Measurements from ENCODE around the gene ACTL10. TPM values are rescaled to one million over a fixed set of nuclear protein-coding genes. Genes with fewer than 3 reads are reported as not detected.

The ACTL10 gene
- total RNA-seq, 1 experiment from 2014 or later: 1.3 TPM

DNA sequence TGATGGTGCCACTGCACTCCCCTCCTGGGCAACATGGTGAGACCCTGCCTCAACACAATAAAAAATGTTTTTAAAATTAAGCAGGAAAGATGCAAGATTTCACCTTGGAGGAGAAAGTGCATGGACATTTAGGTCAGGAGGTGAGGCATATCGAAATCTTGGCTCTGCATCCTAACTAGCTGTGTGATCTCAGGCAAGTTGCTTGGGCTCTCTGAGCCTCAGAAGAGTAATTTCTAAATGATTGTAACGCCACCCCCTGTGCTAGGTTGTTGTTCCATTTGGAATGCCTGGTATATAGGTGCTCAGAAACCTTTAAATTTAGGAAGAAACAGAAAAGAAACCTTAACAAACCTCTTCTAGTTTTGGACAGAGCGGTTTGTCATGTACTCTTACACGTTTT, 40.6 kb upstream of the ACTL10 start (continued):
- TF ChIP-seq, protein P1, sequence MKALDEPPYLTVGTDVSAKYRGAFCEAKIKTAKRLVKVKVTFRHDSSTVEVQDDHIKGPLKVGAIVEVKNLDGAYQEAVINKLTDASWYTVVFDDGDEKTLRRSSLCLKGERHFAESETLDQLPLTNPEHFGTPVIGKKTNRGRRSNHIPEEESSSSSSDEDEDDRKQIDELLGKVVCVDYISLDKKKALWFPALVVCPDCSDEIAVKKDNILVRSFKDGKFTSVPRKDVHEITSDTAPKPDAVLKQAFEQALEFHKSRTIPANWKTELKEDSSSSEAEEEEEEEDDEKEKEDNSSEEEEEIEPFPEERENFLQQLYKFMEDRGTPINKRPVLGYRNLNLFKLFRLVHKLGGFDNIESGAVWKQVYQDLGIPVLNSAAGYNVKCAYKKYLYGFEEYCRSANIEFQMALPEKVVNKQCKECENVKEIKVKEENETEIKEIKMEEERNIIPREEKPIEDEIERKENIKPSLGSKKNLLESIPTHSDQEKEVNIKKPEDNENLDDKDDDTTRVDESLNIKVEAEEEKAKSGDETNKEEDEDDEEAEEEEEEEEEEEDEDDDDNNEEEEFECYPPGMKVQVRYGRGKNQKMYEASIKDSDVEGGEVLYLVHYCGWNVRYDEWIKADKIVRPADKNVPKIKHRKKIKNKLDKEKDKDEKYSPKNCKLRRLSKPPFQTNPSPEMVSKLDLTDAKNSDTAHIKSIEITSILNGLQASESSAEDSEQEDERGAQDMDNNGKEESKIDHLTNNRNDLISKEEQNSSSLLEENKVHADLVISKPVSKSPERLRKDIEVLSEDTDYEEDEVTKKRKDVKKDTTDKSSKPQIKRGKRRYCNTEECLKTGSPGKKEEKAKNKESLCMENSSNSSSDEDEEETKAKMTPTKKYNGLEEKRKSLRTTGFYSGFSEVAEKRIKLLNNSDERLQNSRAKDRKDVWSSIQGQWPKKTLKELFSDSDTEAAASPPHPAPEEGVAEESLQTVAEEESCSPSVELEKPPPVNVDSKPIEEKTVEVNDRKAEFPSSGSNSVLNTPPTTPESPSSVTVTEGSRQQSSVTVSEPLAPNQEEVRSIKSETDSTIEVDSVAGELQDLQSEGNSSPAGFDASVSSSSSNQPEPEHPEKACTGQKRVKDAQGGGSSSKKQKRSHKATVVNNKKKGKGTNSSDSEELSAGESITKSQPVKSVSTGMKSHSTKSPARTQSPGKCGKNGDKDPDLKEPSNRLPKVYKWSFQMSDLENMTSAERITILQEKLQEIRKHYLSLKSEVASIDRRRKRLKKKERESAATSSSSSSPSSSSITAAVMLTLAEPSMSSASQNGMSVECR (CRISPR knock-in tag; IDR thresholded peaks at IDR 0.05; ENCODE audit: borderline replicate concordance): no peak
- TF ChIP-seq, protein P2, sequence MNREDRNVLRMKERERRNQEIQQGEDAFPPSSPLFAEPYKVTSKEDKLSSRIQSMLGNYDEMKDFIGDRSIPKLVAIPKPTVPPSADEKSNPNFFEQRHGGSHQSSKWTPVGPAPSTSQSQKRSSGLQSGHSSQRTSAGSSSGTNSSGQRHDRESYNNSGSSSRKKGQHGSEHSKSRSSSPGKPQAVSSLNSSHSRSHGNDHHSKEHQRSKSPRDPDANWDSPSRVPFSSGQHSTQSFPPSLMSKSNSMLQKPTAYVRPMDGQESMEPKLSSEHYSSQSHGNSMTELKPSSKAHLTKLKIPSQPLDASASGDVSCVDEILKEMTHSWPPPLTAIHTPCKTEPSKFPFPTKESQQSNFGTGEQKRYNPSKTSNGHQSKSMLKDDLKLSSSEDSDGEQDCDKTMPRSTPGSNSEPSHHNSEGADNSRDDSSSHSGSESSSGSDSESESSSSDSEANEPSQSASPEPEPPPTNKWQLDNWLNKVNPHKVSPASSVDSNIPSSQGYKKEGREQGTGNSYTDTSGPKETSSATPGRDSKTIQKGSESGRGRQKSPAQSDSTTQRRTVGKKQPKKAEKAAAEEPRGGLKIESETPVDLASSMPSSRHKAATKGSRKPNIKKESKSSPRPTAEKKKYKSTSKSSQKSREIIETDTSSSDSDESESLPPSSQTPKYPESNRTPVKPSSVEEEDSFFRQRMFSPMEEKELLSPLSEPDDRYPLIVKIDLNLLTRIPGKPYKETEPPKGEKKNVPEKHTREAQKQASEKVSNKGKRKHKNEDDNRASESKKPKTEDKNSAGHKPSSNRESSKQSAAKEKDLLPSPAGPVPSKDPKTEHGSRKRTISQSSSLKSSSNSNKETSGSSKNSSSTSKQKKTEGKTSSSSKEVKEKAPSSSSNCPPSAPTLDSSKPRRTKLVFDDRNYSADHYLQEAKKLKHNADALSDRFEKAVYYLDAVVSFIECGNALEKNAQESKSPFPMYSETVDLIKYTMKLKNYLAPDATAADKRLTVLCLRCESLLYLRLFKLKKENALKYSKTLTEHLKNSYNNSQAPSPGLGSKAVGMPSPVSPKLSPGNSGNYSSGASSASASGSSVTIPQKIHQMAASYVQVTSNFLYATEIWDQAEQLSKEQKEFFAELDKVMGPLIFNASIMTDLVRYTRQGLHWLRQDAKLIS (CRISPR knock-in tag; IDR thresholded peaks at IDR 0.05; ENCODE audit: borderline replicate concordance): no peak
- TF ChIP-seq GTF2I (CRISPR knock-in tag; conservative IDR thresholded peaks at IDR 0.05) (no peak), ZBTB21 (CRISPR knock-in tag; IDR thresholded peaks at IDR 0.05; ENCODE audit: borderline replicate concordance) (no peak)

DNA sequence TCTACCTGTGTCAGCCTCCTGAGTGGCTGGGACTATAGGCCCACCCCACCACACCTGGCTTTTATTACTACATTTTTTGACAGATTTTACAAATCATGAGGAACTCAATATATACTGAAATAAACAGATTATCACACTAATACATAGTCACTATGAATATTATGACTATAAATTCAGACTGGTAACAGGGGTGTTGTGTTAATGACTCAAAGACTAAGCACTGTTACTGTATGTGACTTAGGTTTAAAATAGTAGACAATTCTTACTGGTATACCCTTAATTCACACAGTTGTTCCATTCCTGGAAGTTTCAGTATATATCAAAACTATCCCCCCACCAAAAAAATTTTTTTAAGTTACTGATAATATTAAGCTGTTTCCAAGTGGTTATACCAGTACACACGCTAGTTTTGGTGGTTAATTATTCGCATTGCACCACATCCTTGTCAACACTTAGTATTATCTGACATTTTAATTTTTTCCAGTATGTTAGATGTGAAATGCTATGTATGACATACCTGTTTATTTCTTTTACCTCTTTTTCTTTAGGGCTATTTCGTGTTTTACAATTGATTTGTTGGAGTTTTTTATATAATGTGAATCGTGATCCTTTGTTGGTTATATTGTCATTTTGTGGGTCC, 39.0 kb upstream of the ACTL10 start:
- Mint-ChIP-seq H3K9me3 (no peaks in the 10 kb centered on the region), H3K4me3 (no peak overlapping the region), H3K27me3 (ENCODE audit: low read depth) (no peaks in the 10 kb centered on the region), H3K27ac (no peak overlapping the region), H3K36me3 (peaks cover 45% of the 10 kb centered on the region), H3K4me1 (no peaks in the 10 kb centered on the region)
- ATAC-seq (no peak), DNase-seq (ENCODE audit: low spot score) (no peak)
- POLR2A ChIA-PET: no interaction called here
- CTCF ChIA-PET: interaction anchor here (1.0 kb wide), 1 partner anchor 170 kb away, joined by 4 read pairs; no protein-coding TSS in a partner anchor
- no peak for TF ChIP-seq OVOL2 (CRISPR knock-in tag; IDR thresholded peaks at IDR 0.05; ENCODE audit: borderline replicate concordance)
- TF ChIP-seq, protein P3, sequence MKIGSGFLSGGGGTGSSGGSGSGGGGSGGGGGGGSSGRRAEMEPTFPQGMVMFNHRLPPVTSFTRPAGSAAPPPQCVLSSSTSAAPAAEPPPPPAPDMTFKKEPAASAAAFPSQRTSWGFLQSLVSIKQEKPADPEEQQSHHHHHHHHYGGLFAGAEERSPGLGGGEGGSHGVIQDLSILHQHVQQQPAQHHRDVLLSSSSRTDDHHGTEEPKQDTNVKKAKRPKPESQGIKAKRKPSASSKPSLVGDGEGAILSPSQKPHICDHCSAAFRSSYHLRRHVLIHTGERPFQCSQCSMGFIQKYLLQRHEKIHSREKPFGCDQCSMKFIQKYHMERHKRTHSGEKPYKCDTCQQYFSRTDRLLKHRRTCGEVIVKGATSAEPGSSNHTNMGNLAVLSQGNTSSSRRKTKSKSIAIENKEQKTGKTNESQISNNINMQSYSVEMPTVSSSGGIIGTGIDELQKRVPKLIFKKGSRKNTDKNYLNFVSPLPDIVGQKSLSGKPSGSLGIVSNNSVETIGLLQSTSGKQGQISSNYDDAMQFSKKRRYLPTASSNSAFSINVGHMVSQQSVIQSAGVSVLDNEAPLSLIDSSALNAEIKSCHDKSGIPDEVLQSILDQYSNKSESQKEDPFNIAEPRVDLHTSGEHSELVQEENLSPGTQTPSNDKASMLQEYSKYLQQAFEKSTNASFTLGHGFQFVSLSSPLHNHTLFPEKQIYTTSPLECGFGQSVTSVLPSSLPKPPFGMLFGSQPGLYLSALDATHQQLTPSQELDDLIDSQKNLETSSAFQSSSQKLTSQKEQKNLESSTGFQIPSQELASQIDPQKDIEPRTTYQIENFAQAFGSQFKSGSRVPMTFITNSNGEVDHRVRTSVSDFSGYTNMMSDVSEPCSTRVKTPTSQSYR (CRISPR knock-in tag; IDR thresholded peaks at IDR 0.05): no peak
- no peak for TF ChIP-seq NR2C2 (CRISPR knock-in tag; IDR thresholded peaks at IDR 0.05)
- TF ChIP-seq TCF7 (CRISPR knock-in tag; IDR thresholded peaks at IDR 0.05; ENCODE audit: low read depth): no peak
- TF ChIP-seq, protein P4, sequence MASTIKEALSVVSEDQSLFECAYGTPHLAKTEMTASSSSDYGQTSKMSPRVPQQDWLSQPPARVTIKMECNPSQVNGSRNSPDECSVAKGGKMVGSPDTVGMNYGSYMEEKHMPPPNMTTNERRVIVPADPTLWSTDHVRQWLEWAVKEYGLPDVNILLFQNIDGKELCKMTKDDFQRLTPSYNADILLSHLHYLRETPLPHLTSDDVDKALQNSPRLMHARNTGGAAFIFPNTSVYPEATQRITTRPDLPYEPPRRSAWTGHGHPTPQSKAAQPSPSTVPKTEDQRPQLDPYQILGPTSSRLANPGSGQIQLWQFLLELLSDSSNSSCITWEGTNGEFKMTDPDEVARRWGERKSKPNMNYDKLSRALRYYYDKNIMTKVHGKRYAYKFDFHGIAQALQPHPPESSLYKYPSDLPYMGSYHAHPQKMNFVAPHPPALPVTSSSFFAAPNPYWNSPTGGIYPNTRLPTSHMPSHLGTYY (CRISPR knock-in tag; IDR thresholded peaks at IDR 0.05): no peak
- TF ChIP-seq ZNF138 (CRISPR knock-in tag; conservative IDR thresholded peaks at IDR 0.05): no peak
- no peak for TF ChIP-seq MXD4 (CRISPR knock-in tag; IDR thresholded peaks at IDR 0.05; ENCODE audit: borderline replicate concordance)
- no peak for TF ChIP-seq ESRRA (CRISPR knock-in tag; IDR thresholded peaks at IDR 0.05; ENCODE audit: borderline replicate concordance)
- no peak for TF ChIP-seq ZNF232 (CRISPR knock-in tag; IDR thresholded peaks at IDR 0.05)
- no peak for TF ChIP-seq ETV6 (CRISPR knock-in tag; IDR thresholded peaks at IDR 0.05)
- no peak for TF ChIP-seq ZNF263 (CRISPR knock-in tag; IDR thresholded peaks at IDR 0.05; ENCODE audit: low read depth)
- TF ChIP-seq, protein P5, sequence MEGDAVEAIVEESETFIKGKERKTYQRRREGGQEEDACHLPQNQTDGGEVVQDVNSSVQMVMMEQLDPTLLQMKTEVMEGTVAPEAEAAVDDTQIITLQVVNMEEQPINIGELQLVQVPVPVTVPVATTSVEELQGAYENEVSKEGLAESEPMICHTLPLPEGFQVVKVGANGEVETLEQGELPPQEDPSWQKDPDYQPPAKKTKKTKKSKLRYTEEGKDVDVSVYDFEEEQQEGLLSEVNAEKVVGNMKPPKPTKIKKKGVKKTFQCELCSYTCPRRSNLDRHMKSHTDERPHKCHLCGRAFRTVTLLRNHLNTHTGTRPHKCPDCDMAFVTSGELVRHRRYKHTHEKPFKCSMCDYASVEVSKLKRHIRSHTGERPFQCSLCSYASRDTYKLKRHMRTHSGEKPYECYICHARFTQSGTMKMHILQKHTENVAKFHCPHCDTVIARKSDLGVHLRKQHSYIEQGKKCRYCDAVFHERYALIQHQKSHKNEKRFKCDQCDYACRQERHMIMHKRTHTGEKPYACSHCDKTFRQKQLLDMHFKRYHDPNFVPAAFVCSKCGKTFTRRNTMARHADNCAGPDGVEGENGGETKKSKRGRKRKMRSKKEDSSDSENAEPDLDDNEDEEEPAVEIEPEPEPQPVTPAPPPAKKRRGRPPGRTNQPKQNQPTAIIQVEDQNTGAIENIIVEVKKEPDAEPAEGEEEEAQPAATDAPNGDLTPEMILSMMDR (IDR thresholded peaks at IDR 0.05): no peak
- TF ChIP-seq NFYB (CRISPR knock-in tag; conservative IDR thresholded peaks at IDR 0.05; ENCODE audit: low read depth): no peak
- TF ChIP-seq, protein P6, sequence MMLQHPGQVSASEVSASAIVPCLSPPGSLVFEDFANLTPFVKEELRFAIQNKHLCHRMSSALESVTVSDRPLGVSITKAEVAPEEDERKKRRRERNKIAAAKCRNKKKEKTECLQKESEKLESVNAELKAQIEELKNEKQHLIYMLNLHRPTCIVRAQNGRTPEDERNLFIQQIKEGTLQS (CRISPR knock-in tag; conservative IDR thresholded peaks at IDR 0.05): no peak
- TF ChIP-seq, protein P7, sequence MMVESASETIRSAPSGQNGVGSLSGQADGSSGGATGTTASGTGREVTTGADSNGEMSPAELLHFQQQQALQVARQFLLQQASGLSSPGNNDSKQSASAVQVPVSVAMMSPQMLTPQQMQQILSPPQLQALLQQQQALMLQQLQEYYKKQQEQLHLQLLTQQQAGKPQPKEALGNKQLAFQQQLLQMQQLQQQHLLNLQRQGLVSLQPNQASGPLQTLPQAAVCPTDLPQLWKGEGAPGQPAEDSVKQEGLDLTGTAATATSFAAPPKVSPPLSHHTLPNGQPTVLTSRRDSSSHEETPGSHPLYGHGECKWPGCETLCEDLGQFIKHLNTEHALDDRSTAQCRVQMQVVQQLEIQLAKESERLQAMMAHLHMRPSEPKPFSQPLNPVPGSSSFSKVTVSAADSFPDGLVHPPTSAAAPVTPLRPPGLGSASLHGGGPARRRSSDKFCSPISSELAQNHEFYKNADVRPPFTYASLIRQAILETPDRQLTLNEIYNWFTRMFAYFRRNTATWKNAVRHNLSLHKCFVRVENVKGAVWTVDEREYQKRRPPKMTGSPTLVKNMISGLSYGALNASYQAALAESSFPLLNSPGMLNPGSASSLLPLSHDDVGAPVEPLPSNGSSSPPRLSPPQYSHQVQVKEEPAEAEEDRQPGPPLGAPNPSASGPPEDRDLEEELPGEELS (CRISPR knock-in tag; IDR thresholded peaks at IDR 0.05): no peak

All from WTC11 (cell line).